ENCODE results near the gene RNF10.
A peak's percentile ranks its signal among the peaks of the same experiment; 100 is the strongest.

- no peak for TF ChIP-seq CTCF (conservative IDR thresholded peaks at IDR 0.05; ENCODE audit: low read depth, low read length)
- no peak for TF ChIP-seq USF2 (IDR thresholded peaks at IDR 0.05; ENCODE audit: low read depth, low read length)
- TF ChIP-seq RFX5 (IDR thresholded peaks at IDR 0.05; ENCODE audit: low read depth, low read length) = no peak
- peak; percentile 96 for TF ChIP-seq POLR2A (IDR thresholded peaks at IDR 0.05; ENCODE audit: low read depth, low read length)
- peak; percentile 44; the same call in 1 of the 2 replicates for TF ChIP-seq MAZ (IDR thresholded peaks at IDR 0.05; ENCODE audit: borderline replicate concordance, low read depth, low read length)
- TF ChIP-seq ELK1 (IDR thresholded peaks at IDR 0.05; ENCODE audit: borderline replicate concordance, low read depth, low read length) = no peak
- TF ChIP-seq CEBPB (IDR thresholded peaks at IDR 0.05; ENCODE audit: low read depth, low read length) = no peak
- no peak for TF ChIP-seq RAD21 (IDR thresholded peaks at IDR 0.05; ENCODE audit: low read length)
- TF ChIP-seq BHLHE40 (IDR thresholded peaks at IDR 0.05; ENCODE audit: low read depth, low read length) = no peak
Observed at GRCh38 chr12:120534203-120534702, at the start of gene RNF10.

All from IMR-90 (cell line).